Muscle of back (tissue), 11 donors: ENCODE measurements around the gene TRIM38. TPM values are rescaled to one million over a fixed set of nuclear protein-coding genes. Genes with fewer than 3 reads are reported as not detected.
"Not testable (repeated sequence)": the region's sequence is repeated elsewhere in the genome, so short reads cannot be mapped to it uniquely, and the experiment has no call there.

Experiments used
- DNase-seq, 3 donors: peaks; one replicate each; pipeline versions ENCODE4 v3.0.0 to v3.0.0-alpha.2; 2013
- polyA plus RNA-seq, 10 donors: library from polyadenylated mRNA; unstranded; fragments of 120-200 nt; gene quantifications; one replicate each; pipeline ENCODE4 v1.2.1, GENCODE V29; 2013; ENCODE audit not compliant: insufficient read length in 10 of 10

TRIM38 gene
- polyA plus RNA-seq, 10 donors, result 3.1 to 9.2 (median 5.8) TPM

DNA sequence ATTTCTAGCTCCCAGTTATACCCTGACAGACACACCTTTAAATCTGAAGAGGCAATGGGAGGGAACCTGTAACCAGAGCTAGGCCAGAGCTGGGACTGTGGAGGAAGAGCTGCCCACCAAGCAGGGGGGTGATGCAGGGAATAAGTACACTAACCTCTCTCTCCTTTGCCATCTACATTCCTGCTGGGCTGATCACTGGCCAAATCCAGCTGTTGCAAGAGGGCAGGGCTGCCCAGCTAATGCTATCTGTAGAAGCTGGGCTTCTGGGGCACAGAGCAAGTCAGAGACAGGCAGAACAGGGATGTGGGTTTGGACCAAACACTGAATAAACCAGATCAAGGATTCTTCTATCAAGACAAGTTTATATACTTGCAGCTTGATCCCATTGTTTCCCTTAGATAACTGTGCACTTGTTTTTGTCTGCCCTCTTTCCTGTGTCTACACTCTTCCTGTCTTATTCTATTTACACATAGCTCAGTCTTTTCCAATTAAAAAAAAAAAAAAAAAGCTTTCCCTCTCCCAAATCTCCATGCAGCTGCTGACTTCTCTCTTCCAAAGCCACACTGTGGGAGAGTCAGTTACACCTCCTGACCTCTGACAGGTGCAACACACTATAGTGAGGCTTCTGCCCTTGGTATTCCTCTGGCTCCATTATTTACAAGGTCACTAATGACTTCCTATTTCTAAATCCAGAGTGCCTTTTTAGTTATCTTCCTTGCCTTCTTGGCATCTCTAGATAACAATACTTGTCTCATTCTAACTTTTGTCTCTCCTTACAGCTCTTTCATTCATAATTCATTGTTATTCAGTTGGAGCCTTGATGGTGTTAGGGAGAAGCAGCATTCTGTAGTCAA is 43.7 kb downstream of the TRIM38 start:
- no peak for DNase-seq

DNA sequence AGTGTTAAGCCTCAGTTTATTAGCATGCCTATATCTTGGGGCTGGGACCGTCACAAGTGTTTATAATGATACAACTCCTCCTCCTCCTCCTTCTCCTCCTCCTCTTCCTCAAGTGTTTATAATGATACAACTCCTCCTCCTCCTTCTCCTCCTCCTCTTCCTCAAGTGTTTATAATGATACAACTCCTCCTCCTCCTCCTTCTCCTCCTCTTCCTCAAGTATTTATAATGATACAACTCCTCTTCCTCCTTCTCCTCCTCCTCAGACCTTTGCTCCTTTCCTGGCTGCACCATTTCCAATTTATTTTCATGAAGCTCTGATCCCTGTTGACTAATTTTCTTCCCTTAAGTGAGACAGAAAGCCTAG is 44.3 kb downstream of the TRIM38 start:
- not testable (repeated sequence) for DNase-seq

DNA sequence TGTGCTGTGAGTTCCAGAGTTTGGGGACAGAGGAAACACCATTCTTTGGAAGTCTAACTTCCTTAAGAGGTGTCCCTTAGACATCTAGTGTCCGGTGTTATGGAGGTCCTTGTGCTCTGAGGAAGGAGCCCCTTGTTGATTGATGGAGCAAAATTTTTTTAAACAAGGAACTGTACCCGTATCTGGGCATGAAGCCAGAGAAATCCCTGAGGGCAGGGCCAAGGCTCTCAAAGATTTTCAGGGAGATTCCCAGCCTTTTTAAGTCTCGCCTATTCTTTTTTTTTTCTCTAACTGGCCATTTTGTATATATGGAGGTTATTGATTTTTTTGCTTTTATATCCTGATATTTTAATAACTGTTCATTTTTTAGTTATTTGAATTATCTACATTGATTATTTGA is 45.9 kb downstream of the TRIM38 start:
- DNase-seq, result no peak

DNA sequence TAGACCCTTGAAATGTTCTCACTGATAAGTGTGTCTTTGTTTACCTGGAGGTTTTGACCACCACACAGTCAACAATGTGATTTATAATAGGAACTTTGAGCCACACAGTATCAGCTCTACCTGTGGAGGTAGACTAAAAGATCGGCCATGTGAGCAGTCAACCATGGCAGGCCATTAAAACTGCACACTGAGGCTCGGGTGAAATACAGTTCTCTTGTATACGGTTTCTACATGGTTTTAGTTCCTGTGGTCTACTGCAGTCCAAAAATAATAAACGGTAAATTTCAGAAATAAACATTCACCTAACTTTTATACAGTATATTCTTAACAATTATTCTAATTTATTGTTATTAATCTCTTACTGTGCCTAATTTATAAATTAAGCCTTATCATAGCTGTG is 47.2 kb downstream of the TRIM38 start:
- DNase-seq, result no peak

GRCh38 chr6:26012061-26012460 is 49.5 kb downstream of the TRIM38 start:
- no peak for DNase-seq

GRCh38 chr6:26014386-26014785 is 51.8 kb downstream of the TRIM38 start:
- DNase-seq, result not testable (repeated sequence)

- peak; percentile 63 to 94 (median 81) for DNase-seq
Measured at GRCh38 chr6:26016245-26016962, 53.8 kb downstream of the TRIM38 start.

DNA sequence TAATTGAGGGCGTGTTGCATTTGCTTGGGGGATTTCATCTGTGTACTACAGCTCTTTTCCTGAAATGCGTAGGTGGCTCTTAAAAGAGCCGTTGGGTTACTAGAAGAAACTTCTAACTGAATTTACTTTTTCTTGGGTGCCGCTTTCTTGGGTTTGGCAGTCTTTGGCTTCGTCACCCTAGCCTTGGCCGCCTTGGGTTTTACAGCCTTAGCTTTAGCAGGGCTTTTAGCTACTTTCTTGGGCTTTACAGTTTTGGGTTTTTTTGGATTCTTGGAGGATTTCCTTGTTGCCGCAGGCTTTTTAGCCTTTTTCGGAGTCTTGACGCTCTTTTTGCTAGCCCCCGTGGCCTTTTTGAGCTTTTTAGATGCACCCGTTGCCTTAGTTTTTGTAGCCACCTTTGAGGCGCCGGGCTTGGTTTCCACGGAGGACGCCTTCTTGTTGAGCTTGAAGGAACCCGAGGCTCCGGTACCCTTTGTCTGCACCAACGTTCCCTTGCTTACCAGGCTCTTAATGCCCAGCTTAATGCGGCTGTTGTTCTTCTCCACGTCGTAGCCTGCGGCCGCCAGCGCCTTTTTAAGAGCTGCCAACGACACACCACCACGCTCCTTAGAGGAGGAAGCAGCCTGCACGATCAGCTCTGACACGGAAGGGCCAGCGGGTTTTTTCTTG is 54.5 kb downstream of the TRIM38 start:
- peak in 1 of 3 donors; percentile 42 for DNase-seq

GRCh38 chr6:26017632-26017966 is 55.0 kb downstream of the TRIM38 start:
- DNase-seq, result peak; percentile 84 to 93 (median 90)

- DNase-seq, result no peak
Measured at GRCh38 chr6:26019261-26019830, 56.7 kb downstream of the TRIM38 start.

- DNase-seq, result no peak
Measured at GRCh38 chr6:26019967-26020328, 57.3 kb downstream of the TRIM38 start.

GRCh38 chr6:26020329-26021000 is 57.9 kb downstream of the TRIM38 start:
- DNase-seq, result peak; percentile 95 to 97 (median 95)

DNA sequence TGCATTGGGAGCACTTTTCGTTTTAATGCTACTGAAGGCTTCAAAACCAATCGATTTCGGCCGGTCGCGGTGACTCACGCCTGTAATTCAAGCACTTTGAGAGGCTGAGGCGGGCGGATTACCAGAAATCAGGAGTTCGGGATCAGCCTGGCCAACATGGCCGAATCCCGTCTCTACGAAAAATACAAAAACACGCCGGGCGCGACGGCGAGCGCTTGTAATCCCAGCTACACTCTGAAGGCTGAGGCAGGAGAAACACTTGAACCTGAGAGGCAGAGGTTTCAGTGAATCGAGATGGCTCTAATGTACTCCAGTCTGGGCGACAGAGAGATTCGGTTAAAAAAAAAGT is 58.4 kb downstream of the TRIM38 start:
- peak in 1 of 3 donors; percentile 72 for DNase-seq

DNA sequence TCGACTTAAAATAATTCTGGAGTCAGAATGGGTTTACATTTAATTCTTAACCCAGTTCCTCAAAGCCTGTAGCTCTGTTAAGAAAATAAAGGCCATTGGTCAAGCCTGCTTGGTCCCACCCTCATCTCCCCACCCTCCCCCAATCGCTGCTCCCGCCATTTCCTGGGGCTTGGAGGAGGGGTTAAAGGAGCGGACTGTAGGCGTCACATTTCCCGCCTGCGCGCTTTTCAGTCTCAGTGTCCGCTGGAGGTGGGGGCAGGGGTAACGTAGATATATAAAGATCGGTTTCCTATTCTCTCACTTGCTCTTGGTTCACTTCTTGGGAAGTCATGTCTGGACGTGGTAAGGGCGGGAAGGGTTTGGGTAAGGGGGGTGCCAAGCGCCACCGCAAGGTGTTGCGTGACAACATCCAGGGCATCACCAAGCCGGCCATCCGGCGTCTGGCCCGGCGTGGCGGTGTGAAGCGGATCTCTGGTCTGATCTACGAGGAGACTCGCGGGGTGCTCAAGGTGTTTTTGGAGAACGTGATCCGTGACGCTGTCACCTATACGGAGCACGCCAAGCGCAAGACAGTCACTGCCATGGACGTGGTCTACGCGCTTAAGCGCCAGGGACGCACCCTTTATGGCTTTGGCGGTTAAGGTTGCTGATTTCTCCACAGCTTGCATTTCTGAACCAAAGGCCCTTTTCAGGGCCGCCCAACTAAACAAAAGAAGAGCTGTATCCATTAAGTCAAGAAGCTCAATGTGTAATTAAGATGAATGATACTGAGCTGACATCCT is 58.9 kb downstream of the TRIM38 start:
- DNase-seq, result peak; percentile 95 to 98 (median 97)

DNA sequence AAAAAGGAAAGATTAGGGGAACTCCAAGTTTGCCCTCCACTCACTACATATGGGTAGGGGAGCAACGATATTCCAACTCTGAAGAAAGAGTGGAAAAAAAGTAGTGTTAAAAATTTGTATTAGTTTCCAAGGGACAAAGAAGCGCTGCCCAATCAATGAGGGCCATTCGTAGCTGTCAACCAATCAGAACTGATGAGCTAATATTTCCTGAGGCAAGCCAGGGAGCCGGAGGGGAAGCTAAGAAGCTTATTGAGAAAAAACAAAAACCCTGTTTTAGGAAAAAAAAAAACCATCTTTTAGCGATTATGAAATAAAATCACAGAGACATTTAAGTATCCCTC is 59.5 kb downstream of the TRIM38 start:
- peak; percentile 89 to 96 (median 91) for DNase-seq

GRCh38 chr6:26022737-26023136 is 60.1 kb downstream of the TRIM38 start:
- DNase-seq, result peak in 1 of 3 donors; percentile 23

DNA sequence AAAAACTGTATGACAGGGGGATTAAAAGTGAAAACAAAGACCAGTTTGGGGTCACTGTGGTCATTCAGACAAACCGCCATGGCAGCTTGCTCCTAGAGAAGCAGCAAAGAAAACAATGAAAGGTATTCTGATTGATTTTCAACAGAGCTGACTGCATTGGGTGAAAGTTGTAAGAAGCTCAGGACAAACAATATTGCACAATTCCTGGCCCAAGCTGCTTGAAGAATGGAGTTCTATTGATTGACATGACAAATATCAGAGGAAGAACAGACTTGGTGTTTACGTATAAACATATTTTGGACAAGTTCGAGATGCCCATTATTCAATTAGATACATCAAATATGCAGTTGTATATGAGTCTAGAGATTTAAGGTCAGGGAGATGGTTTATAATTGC is 62.0 kb downstream of the TRIM38 start:
- DNase-seq, result no peak

- DNase-seq, result peak in 1 of 3 donors; percentile 59
Measured at GRCh38 chr6:26025047-26025893, 62.7 kb downstream of the TRIM38 start.

GRCh38 chr6:26025894-26026832 is 63.6 kb downstream of the TRIM38 start:
- peak; percentile 94 to 98 (median 95) for DNase-seq
